WTC11 (cell line): ENCODE data around the gene VSIG4. TPM values are rescaled to one million over a fixed set of nuclear protein-coding genes. Genes with fewer than 3 reads are reported as not detected.

Source experiments
- ATAC-seq: fragments of 200-7000 bp; cut with Tn5 transposase; 2 replicates; pipeline ENCODE4 v1.10.0; 2021; ENCODE audit warnings: mild to moderate bottlenecking, moderate library complexity
- CTCF ChIA-PET: fragments of 300-600 bp; sonication (Branson Sonifier 250); formaldehyde crosslinking; loops from one replicate; lab custom pipeline; 2021; ENCODE audit warnings: antibody characterized with exemption; lab: Charles Lee
- POLR2A ChIA-PET: fragments of 350-600 bp; sonication (Branson Sonifier 250); formaldehyde crosslinking; loops from one replicate; lab custom pipeline; 2021; ENCODE audit warnings: antibody characterized with exemption; lab: Charles Lee
- DNase-seq: peaks from one replicate; pipeline ENCODE4 v3.0.0; 2021; ENCODE audit warnings: low spot score
- H3K27ac Mint-ChIP-seq: 2 replicates; pipeline ENCODE4 v1.8.0; 2021; ENCODE audit warnings: mixed read lengths
- H3K27me3 Mint-ChIP-seq: 2 replicates; pipeline ENCODE4 v1.8.0; 2021; ENCODE audit warnings: low read depth, mild to moderate bottlenecking, moderate library complexity, mixed read lengths
- H3K36me3 Mint-ChIP-seq: 2 replicates; pipeline ENCODE4 v1.8.0; 2021; ENCODE audit warnings: mixed read lengths
- H3K4me1 Mint-ChIP-seq: 2 replicates; pipeline ENCODE4 v1.8.0; 2022; ENCODE audit warnings: mixed read lengths
- H3K4me3 Mint-ChIP-seq: 2 replicates; pipeline ENCODE4 v1.8.0; 2021; ENCODE audit warnings: mild to moderate bottlenecking, moderate library complexity, mixed read lengths
- H3K9me3 Mint-ChIP-seq: 2 replicates; pipeline ENCODE4 v1.8.0; 2021; ENCODE audit warnings: mixed read lengths
- AR ChIP-seq: fragments of 250-450 bp; sonication (Bioruptor Pico); IDR thresholded peaks from 2 replicates; pipeline ENCODE4 v1.9.0; 2021; ENCODE audit warnings: mild to moderate bottlenecking
- ATF3 ChIP-seq: sonication (generic); formaldehyde crosslinking; conservative IDR thresholded peaks from 2 replicates; pipeline ENCODE4 v1.8.1; 2022; ENCODE audit warnings: mild to moderate bottlenecking, missing genetic modification reagents
- CDX4 ChIP-seq: fragments of 250-450 bp; sonication (Bioruptor Pico); IDR thresholded peaks from 2 replicates; pipeline ENCODE4 v1.9.0; 2021; ENCODE audit warnings: moderate library complexity, mild to moderate bottlenecking, inconsistent platforms, borderline replicate concordance
- CREM ChIP-seq: sonication (generic); formaldehyde crosslinking; IDR thresholded peaks from 2 replicates; pipeline ENCODE4 v1.8.1; 2022; ENCODE audit warnings: mild to moderate bottlenecking, missing genetic modification reagents, moderate library complexity
- FOXJ3 ChIP-seq: sonication (generic); formaldehyde crosslinking; IDR thresholded peaks from 2 replicates; pipeline ENCODE4 v1.9.0; 2021; ENCODE audit warnings: missing genetic modification reagents, mild to moderate bottlenecking, borderline replicate concordance
- GRHL2 ChIP-seq: fragments of 250-450 bp; sonication (Bioruptor Pico); IDR thresholded peaks from 2 replicates; pipeline ENCODE4 v1.8.0; 2022; ENCODE audit warnings: mild to moderate bottlenecking, moderate library complexity; ENCODE audit not compliant: insufficient replicate concordance, severe bottlenecking
- HMGXB4 ChIP-seq: sonication (generic); formaldehyde crosslinking; IDR thresholded peaks from 2 replicates; pipeline ENCODE4 v1.8.1; 2023; ENCODE audit warnings: mild to moderate bottlenecking, moderate library complexity, missing genetic modification reagents
- MLX ChIP-seq: sonication (generic); formaldehyde crosslinking; IDR thresholded peaks from 2 replicates; pipeline ENCODE4 v1.8.1; 2023; ENCODE audit warnings: mild to moderate bottlenecking, missing genetic modification reagents, moderate library complexity
- MXD4 ChIP-seq: fragments of 250-450 bp; sonication (Bioruptor Pico); IDR thresholded peaks from 2 replicates; pipeline ENCODE4 v1.8.0; 2021; ENCODE audit warnings: mild to moderate bottlenecking, moderate library complexity, borderline replicate concordance
- PREB ChIP-seq: sonication (generic); formaldehyde crosslinking; IDR thresholded peaks from 2 replicates; pipeline ENCODE4 v1.8.1; 2022; ENCODE audit warnings: mild to moderate bottlenecking, missing genetic modification reagents, moderate library complexity, borderline replicate concordance
- ZBTB21 ChIP-seq: sonication (generic); formaldehyde crosslinking; IDR thresholded peaks from 2 replicates; pipeline ENCODE4 v1.8.1; 2023; ENCODE audit warnings: mild to moderate bottlenecking, missing genetic modification reagents, borderline replicate concordance
- ZNF121 ChIP-seq: sonication (generic); formaldehyde crosslinking; IDR thresholded peaks from 2 replicates; pipeline ENCODE4 v1.8.0; 2023; ENCODE audit warnings: missing genetic modification reagents
- ZNF138 ChIP-seq: sonication (generic); formaldehyde crosslinking; conservative IDR thresholded peaks from 2 replicates; pipeline ENCODE4 v1.8.1; 2022; ENCODE audit warnings: mild to moderate bottlenecking, moderate library complexity, missing genetic modification reagents
- ZNF232 ChIP-seq: sonication (generic); formaldehyde crosslinking; IDR thresholded peaks from 2 replicates; pipeline ENCODE4 v1.8.0; 2022; ENCODE audit warnings: mild to moderate bottlenecking, missing genetic modification reagents
- total RNA-seq: library from RNA; stranded (reverse); gene quantifications from 3 replicates; pipeline ENCODE4 v1.2.3, GENCODE V29; 2021

VSIG4 gene
- total RNA-seq, 1 experiment from 2014 or later = 0.24 TPM

GRCh38 chrX:66045894-66046293 is 6.0 kb upstream of the VSIG4 start (continued):
- TF ChIP-seq HMGXB4 (CRISPR knock-in tag) = no peak

- no peak overlapping the region for H3K27ac Mint-ChIP-seq
Observed at GRCh38 chrX:66043584-66043983, 3.7 kb upstream of the VSIG4 start.

GRCh38 chrX:66042307-66043077 is 2.6 kb upstream of the VSIG4 start:
- no peak overlapping the region for H3K4me3 Mint-ChIP-seq
- H3K9me3 Mint-ChIP-seq = no peaks in the 10 kb centered on the region
- H3K27me3 Mint-ChIP-seq = no peaks in the 10 kb centered on the region
- DNase-seq (no peak), ATAC-seq (no peak)
- H3K27ac Mint-ChIP-seq = no peak overlapping the region
- H3K36me3 Mint-ChIP-seq = no peaks in the 10 kb centered on the region
- TF ChIP-seq AR (CRISPR knock-in tag) = no peak
- TF ChIP-seq ZBTB21 = no peak
- TF ChIP-seq CREM (CRISPR knock-in tag) = no peak
- TF ChIP-seq CDX4 (CRISPR knock-in tag) = no peak
- ChIA-PET POLR2A (no interaction called here), CTCF (no interaction called here)
- H3K4me1 Mint-ChIP-seq = no peaks in the 10 kb centered on the region

More at GRCh38 chrX:66043584-66043983, 3.7 kb upstream of the VSIG4 start:
- Mint-ChIP-seq H3K4me1 (no peaks in the 10 kb centered on the region), H3K36me3 (no peaks in the 10 kb centered on the region), H3K9me3 (no peaks in the 10 kb centered on the region), H3K27me3 (no peaks in the 10 kb centered on the region), H3K4me3 (no peak overlapping the region)
- CTCF ChIA-PET = no interaction called here
- TF ChIP-seq GRHL2 (CRISPR knock-in tag) (no peak), CREM (CRISPR knock-in tag) (no peak), FOXJ3 (CRISPR knock-in tag) (no peak), MLX (CRISPR knock-in tag) (no peak), ZNF121 (no peak), PREB (CRISPR knock-in tag) (no peak), ATF3 (CRISPR knock-in tag) (no peak), MXD4 (CRISPR knock-in tag) (no peak), ZNF232 (no peak), ZNF138 (CRISPR knock-in tag) (no peak)
- ATAC-seq = no peak
- POLR2A ChIA-PET = no interaction called here
- no peak for DNase-seq
